Kidney (tissue), 14 donors: ENCODE data around the gene SYCE1. TPM values are rescaled to one million over a fixed set of nuclear protein-coding genes. Genes with fewer than 3 reads are reported as not detected.
"Not testable (repeated sequence)": the region's sequence is repeated elsewhere in the genome, so short reads cannot be mapped to it uniquely, and the experiment has no call there.

Experiments
- DNase-seq, 5 donors: peaks; one replicate each; pipeline ENCODE4 v3.0.0-alpha.2; 2013 to 2020
- FAIRE-seq: peaks from 2 replicates; lab custom pipeline; 2012; peaks lifted over from hg19 to GRCh38; lab: Jason Lieb, UNC
- H3K27ac ChIP-seq, 2 donors: one replicate each; pipeline ENCODE4 v1.7.0; 2013; ENCODE audit warnings: low read depth in 2 of 2, low read length in 2 of 2, inconsistent platforms in 1 of 2
- H3K27me3 ChIP-seq: one replicate; pipeline ENCODE4 v1.7.1; 2013; ENCODE audit warnings: low read length, inconsistent platforms; ENCODE audit not compliant: control insufficient read depth, insufficient read depth
- H3K36me3 ChIP-seq, 3 donors: one replicate each; pipeline versions ENCODE4 v1.7.0 to v1.7.1; 2013; ENCODE audit warnings: low read length in 3 of 3, control low read depth in 1 of 3, inconsistent platforms in 1 of 3; ENCODE audit not compliant: insufficient read depth in 3 of 3, control insufficient read depth in 2 of 3
- H3K4me1 ChIP-seq, 3 donors: one replicate each; pipeline versions ENCODE4 v1.7.0 to v1.7.1; 2013; ENCODE audit warnings: low read length in 3 of 3, inconsistent platforms in 1 of 3, low read depth in 1 of 3; ENCODE audit not compliant: control insufficient read depth in 2 of 3, insufficient read depth in 2 of 3
- H3K4me3 ChIP-seq, 3 donors: one replicate each; pipeline versions ENCODE4 v1.7.0 to v1.8.1; 2013; ENCODE audit warnings: low read length in 3 of 3, control low read depth in 1 of 3, inconsistent platforms in 1 of 3
- H3K9ac ChIP-seq, 3 donors: one replicate each; pipeline versions ENCODE4 v1.7.0 to v1.7.1; 2013; ENCODE audit warnings: low read length in 3 of 3, control low read depth in 1 of 3, inconsistent platforms in 1 of 3
- H3K9me3 ChIP-seq, 3 donors: one replicate each; pipeline versions ENCODE4 v1.7.0 to v1.7.1; 2013; ENCODE audit warnings: low read length in 3 of 3, control low read depth in 1 of 3, inconsistent platforms in 1 of 3; ENCODE audit not compliant: control insufficient read depth in 2 of 3, insufficient read depth in 1 of 3
- CTCF ChIP-seq: IDR thresholded peaks from 3 replicates; pipeline ENCODE4 v1.5.1; 2012; ENCODE audit warnings: mild to moderate bottlenecking, moderate library complexity, borderline replicate concordance; ENCODE audit not compliant: insufficient read depth; ENCODE audit errors: extremely low read depth
- intact Hi-C: fragments of 100-400 bp; cut with DNase I; formaldehyde crosslinking; loops from one replicate; pipeline ENCODE4 v1.11.1; 2022
- polyA plus RNA-seq: library from polyadenylated mRNA; stranded (reverse); fragments of 350-450 nt; fragmentation: Illumina TruSeq; extraction: RNeasy Lipid Tissue Mini Kit (QIAGEN cat#74804); gene quantifications from one replicate; pipeline ENCODE4 v1.2.3, GENCODE V29; 2014; ENCODE audit warnings: low read depth, low replicate concordance; ENCODE audit not compliant: insufficient read depth
- total RNA-seq: library from RNA; stranded (reverse); fragmentation: NEBNext Ultra II Directional; extraction: Animal tissue kit (Norgen Biotek cat#: 25700); gene quantifications from one replicate; pipeline ENCODE4 v1.2.1, GENCODE V29; 2021
- donor health status: control.
- donor health status: control.
- donor health status: control.
- donor health status: control.
- donor health status: control.
- donor health status: DM: yes; HTN: yes; CAD: no.
- donor health status: Normal renal cell carcinoma (clear cell type).

Gene SYCE1
- total and polyA plus RNA-seq, 2 donors from 2014 or later = 1.2 to 1.4 TPM

- H3K27ac ChIP-seq = no peak overlapping the region
- DNase-seq (no peak), FAIRE-seq (no peak)
- no peak overlapping the region for H3K4me3 ChIP-seq
- no peak for TF ChIP-seq CTCF
- H3K27me3 ChIP-seq = no peaks in the 10 kb centered on the region
- no peaks in the 10 kb centered on the region for H3K4me1 ChIP-seq
- intact Hi-C loops = no loop called here
- no peaks in the 10 kb centered on the region for H3K36me3 ChIP-seq
- H3K9ac ChIP-seq = no peak overlapping the region
- H3K9me3 ChIP-seq = no peaks in the 10 kb centered on the region
Measured at GRCh38 chr10:133555521-133555920, 9.9 kb downstream of the SYCE1 start.

- H3K36me3 ChIP-seq = no peaks in the 10 kb centered on the region
- peaks cover 0 to 2% (median 0%) of the 10 kb centered on the region in 3 donors for H3K9me3 ChIP-seq
- intact Hi-C loops = no loop called here
- DNase-seq (no peak), FAIRE-seq (no peak)
- no peak for TF ChIP-seq CTCF
- H3K27ac ChIP-seq = no peak overlapping the region
- no peak overlapping the region for H3K9ac ChIP-seq
- no peak overlapping the region for H3K4me3 ChIP-seq
- H3K4me1 ChIP-seq = no peaks in the 10 kb centered on the region
- H3K27me3 ChIP-seq = no peaks in the 10 kb centered on the region
Measured at GRCh38 chr10:133554600-133554999, 10.8 kb downstream of the SYCE1 start.

- no peaks in the 10 kb centered on the region for H3K4me1 ChIP-seq
- H3K9me3 ChIP-seq = peaks cover 0 to 3% (median 0%) of the 10 kb centered on the region in 3 donors
- TF ChIP-seq CTCF = no peak
- no peak overlapping the region for H3K27ac ChIP-seq
- intact Hi-C loops = no loop called here
- no peaks in the 10 kb centered on the region for H3K36me3 ChIP-seq
- H3K9ac ChIP-seq = no peak overlapping the region
- FAIRE-seq (no peak), DNase-seq (no peak)
- no peaks in the 10 kb centered on the region for H3K27me3 ChIP-seq
- H3K4me3 ChIP-seq = no peak overlapping the region
Measured at GRCh38 chr10:133544506-133544905, 20.9 kb downstream of the SYCE1 start.

GRCh38 chr10:133541441-133541975 is 23.9 kb downstream of the SYCE1 start:
- intact Hi-C loops = not testable (repeated sequence)

More at GRCh38 chr10:133541441-133541975, 23.9 kb downstream of the SYCE1 start:
- not testable (repeated sequence) for H3K9me3 ChIP-seq, DNase-seq, H3K4me1 ChIP-seq, H3K36me3 ChIP-seq, FAIRE-seq, H3K4me3 ChIP-seq, H3K9ac ChIP-seq, H3K27ac ChIP-seq, H3K27me3 ChIP-seq
